ENCODE results near the gene NUDT16L1. TPM values are rescaled to one million over a fixed set of nuclear protein-coding genes. Genes with fewer than 3 reads are reported as not detected.
A peak's percentile ranks its signal among the peaks of the same experiment; 100 is the strongest.

Gene NUDT16L1
- total and polyA plus RNA-seq, 9 of the 15 experiments (the other 6 are each of a cell fraction or from before 2014, with no cell fraction given) = 1.4 to 37.6 (median 13.7) TPM

- no peak for TF ChIP-seq PREB (CRISPR knock-in tag; IDR thresholded peaks at IDR 0.05)
- TF ChIP-seq ZNF79 (CRISPR knock-in tag; IDR thresholded peaks at IDR 0.05; ENCODE audit: low read depth) = no peak
- TF ChIP-seq TCF15 (CRISPR knock-in tag; IDR thresholded peaks at IDR 0.05) = no peak
- TF ChIP-seq ZNF449 (CRISPR knock-in tag; IDR thresholded peaks at IDR 0.05) = no peak
- TF ChIP-seq POLR2G (IDR thresholded peaks at IDR 0.05; ENCODE audit: low read depth, low read length) = peak; percentile 84
- no peak for TF ChIP-seq NFIX (CRISPR knock-in tag; IDR thresholded peaks at IDR 0.05; ENCODE audit: low read depth)
- TF ChIP-seq ZKSCAN1 (IDR thresholded peaks at IDR 0.05; ENCODE audit: low read depth, low read length) = no peak
- TF ChIP-seq SMC3 (conservative IDR thresholded peaks at IDR 0.05; ENCODE audit: insufficient read depth, low read depth, low read length) = no peak
- no peak for TF ChIP-seq ZNF551 (CRISPR knock-in tag; IDR thresholded peaks at IDR 0.05)
- no peak for TF ChIP-seq THRAP3 (IDR thresholded peaks at IDR 0.05; ENCODE audit: borderline replicate concordance)
- TF ChIP-seq TCF7L2 (IDR thresholded peaks at IDR 0.05; ENCODE audit: low read depth, low read length) = no peak
- TF ChIP-seq TEAD1 (CRISPR knock-in tag; IDR thresholded peaks at IDR 0.05) = no peak; a peak in 1 of 4 replicates
- no peak for TF ChIP-seq PHF21A (IDR thresholded peaks at IDR 0.05; ENCODE audit: borderline replicate concordance, low read depth)
- TF ChIP-seq CHD1 (IDR thresholded peaks at IDR 0.05; ENCODE audit: low read length) = peak; percentile 91
- no peak for TF ChIP-seq ZBTB8A (IDR thresholded peaks at IDR 0.05; ENCODE audit: partially characterized antibody)
- TF ChIP-seq ZNF316 (IDR thresholded peaks at IDR 0.05) = no peak
- no peak for TF ChIP-seq ASH1L (IDR thresholded peaks at IDR 0.05; ENCODE audit: borderline replicate concordance, low read depth, partially characterized antibody)
- TF ChIP-seq CBX5 (IDR thresholded peaks at IDR 0.05; ENCODE audit: borderline replicate concordance, low read depth) = no peak
- TF ChIP-seq THAP7 (CRISPR knock-in tag; IDR thresholded peaks at IDR 0.05) = peak; percentile 58; the same call in 1 of the 2 replicates
- peak; percentile 89 for TF ChIP-seq SAP30 (IDR thresholded peaks at IDR 0.05; ENCODE audit: borderline replicate concordance, insufficient read depth, low read depth, low read length, poor library complexity, severe bottlenecking)
- TF ChIP-seq WHSC1 (IDR thresholded peaks at IDR 0.05; ENCODE audit: low read length) = no peak
- TF ChIP-seq DNMT1 (IDR thresholded peaks at IDR 0.05) = no peak
- no peak for TF ChIP-seq POLR3G (IDR thresholded peaks at IDR 0.05; ENCODE audit: extremely low read depth, insufficient read length, insufficient replicate concordance)
These were observed 737 bp downstream of the NUDT16L1 start (continued) for GRCh38 chr16:4693956-4694641.
